HG02798 (cell line): ENCODE measurements around the gene ISM1.

ENCODE experiments used
- ATAC-seq: cut with Tn5 transposase; IDR thresholded peaks from one replicate; pipeline ENCODE4 v1.9.1; 2021; ENCODE audit warnings: mild to moderate bottlenecking; ENCODE audit not compliant: unreplicated experiment, poor library complexity

The ISM1 gene

DNA sequence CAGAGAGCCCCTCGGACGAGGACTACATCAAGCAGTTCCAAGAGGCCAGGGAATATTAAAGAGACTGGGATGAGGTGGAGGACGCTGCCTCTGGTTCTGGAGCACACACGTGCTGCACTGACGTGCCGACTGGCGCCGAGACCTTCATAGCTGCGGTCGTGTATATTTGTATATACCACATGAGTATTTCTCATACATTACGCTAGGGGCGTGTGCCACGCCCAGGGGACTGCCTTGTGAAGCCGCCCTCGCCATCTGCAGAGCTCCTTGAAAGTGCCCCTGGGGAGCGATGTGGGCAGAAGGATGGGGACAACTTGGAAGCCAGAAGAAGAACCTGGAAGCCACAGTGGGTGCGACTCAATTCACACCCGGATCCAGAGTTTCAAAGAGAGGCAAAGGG lies 78.3 kb downstream of the ISM1 start:
- no peak for ATAC-seq

DNA sequence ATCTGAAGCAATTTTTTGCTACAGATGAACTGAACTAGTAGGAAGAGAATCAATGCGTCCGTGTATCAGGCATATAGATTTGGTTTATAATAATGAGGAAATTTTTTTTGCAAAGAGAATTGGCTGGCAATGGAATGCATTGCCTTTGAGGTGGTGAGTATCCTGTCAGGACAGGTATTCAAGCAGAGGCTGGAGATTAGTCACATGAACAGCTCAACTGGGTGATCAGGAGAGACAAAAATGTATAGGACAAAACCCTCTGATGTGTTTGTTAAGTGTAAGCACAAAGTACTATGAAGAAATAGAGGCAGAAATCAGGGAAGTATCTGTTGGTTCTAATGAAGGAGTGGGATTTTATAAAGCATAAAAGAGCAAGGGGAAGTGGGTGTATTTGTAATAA lies 80.5 kb downstream of the ISM1 start:
- ATAC-seq = no peak

DNA sequence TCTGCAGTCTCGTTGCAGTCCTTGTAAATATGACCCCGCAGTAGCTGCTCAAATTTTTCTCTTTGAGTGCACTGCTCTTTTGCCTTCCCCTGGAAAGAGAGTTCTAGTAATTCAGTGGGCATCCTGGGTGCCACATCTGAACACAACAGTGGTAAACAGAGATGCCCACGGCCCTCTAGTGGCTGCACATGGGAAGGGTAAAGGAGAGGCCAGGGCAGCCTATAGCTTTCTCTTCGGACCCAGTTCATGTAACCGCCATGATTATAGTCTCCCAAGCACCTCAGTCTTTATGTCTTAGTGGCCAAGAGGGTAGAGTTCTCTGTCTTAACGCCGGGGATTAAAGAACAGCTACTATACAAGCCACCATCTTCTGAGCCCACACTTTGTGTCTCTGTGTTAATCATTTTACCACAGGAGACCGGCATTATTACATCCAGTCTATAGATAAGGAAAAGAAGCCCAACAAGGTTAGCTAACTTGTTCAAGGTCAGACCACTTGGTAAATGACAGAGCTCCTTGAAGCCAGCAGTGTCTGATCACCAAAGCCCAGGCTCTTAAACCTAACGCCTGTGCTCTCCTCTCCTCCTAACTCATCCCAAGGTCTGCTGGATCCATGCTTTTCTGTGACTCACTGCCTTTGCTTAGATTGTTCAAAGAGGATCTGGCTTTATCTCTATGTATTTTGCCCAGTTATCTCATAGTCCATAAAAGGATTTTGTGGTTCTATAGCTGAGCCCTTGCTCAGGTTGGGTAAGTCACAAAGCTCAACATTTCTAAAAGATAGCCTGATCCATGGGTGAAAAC lies 81.8 kb downstream of the ISM1 start:
- ATAC-seq = peak; percentile 85

DNA sequence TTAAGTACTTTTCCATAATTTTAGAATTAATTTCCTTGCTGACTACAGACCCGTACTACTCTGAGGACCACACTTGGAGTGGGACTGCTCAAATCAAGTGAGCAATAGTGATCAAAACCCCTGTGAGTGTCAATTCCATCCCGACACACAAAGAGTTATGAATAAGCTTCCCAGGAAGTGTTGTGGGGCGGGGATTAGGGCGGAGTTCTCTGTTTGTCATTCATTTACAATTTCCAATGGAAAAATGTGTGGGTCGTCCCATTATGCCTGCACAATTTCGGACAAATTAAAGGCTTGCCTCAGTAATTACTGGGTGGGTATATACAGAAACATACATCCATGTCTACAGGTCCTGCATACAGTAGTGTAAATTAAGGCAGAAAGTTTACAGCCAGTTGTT lies 84.2 kb downstream of the ISM1 start:
- no peak for ATAC-seq

GRCh38 chr20:13307562-13308163 lies 86.6 kb downstream of the ISM1 start:
- ATAC-seq = no peak

DNA sequence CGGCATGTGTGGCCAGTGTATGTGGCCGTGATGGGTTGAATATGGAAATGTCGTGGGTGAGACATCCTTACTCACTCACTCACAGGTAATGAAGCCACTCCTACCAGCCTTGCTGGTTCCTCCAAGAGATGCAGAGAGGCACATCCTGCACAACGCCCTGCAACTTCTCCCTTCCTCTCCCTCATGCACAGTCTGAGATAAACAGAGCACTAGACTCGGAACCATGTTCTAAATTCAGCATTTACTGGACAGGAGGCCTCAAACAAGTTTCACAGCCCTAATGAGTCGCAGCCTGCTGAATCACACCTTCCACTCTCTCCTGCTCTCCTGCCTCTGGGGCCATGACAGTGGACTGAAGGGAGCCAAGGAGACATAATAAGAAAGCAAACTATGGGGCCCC lies 91.2 kb downstream of the ISM1 start:
- peak; percentile 68 for ATAC-seq

GRCh38 chr20:13313201-13313600 lies 92.1 kb downstream of the ISM1 start:
- ATAC-seq = no peak

GRCh38 chr20:13317439-13317838 lies 96.4 kb downstream of the ISM1 start:
- no peak for ATAC-seq

GRCh38 chr20:13318871-13319521 lies 97.9 kb downstream of the ISM1 start:
- no peak for ATAC-seq

- ATAC-seq = no peak
These were observed 99.6 kb downstream of the ISM1 start for GRCh38 chr20:13320702-13321101.

- ATAC-seq = no peak
These were observed 100.3 kb downstream of the ISM1 start for GRCh38 chr20:13321416-13321815.

DNA sequence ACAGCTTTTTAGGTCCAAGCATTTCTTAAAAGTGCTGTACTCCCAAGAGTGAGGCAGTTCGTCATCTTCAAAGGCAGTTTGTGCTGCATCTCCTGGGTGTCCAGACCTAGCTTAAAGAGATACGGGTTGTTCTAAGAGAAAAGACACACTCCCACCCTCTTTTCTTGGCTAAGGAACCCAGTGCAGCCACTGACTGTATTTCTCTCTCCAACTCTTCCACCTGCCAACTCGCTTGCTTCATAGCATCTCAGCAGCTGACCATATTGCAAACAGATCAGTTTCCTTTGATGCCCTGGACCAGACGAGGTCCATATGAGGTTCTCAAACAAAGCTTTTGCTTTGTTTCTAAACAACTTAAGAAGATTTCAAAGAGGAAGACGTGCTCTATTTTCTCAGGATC lies 101.1 kb downstream of the ISM1 start:
- no peak for ATAC-seq

- no peak for ATAC-seq
These were observed 101.5 kb downstream of the ISM1 start for GRCh38 chr20:13322621-13323020.

DNA sequence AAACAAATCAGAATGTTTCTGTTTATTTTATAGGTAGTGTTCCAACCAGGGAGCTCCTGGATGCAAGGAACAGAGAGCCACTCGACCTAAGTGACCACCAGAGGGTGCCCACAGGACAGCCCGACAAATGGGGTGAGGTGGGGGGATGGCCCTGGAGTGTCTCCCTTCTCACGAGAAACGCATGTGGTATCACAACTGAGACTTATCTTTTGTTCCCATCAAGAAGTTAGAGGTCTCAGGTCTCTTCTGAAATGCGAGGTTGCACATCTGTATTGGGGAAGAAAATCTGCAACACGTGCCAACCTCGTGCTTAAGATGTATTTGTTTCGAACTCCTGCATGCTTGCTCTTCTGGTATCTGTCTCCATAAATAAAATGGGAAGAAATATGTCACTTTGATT lies 104.0 kb downstream of the ISM1 start:
- ATAC-seq = peak; percentile 54

DNA sequence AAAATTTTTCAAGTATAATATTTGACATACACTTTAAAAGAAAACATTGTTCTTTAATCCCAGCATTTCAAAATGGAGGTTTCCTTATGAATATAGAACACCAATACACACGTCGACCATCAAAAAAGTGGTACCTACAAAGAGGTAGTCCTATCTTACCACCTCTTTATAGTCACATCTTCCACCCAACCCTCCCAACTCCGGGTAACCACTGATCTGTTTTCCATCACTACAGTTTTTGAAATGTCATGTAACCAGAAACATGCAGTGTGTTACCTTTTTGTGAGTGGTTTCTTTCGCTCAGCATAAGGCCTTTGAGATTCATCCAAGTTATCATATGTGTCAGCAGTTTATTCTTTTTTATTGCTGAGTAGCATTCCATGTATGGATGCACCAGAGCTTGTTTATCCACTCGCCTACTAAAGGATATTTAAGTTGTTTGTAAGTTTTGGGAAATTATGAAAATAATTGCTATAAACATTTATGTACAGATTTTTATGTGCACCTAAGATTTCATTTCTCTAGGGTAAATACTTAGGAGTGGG lies 104.8 kb downstream of the ISM1 start:
- ATAC-seq = no peak

DNA sequence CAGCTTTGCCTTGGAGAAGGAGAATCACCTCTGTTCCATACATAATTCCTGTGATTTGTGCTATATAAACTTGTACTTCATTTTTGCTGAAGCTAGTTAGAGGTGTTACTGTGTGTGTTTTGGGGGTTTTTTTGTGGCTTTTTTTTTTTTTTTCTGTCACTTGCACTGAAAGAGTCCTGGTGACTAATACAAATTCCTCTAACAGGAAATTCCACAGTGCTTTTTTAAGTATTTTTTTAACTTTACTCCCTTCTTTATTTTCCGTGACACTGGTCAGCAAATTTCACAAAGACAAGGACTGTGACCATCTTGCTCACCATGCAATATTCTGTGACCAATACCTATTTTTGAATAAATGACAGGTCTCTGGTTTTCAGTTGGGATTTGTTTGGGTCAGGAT lies 110.5 kb downstream of the ISM1 start:
- no peak for ATAC-seq

GRCh38 chr20:13333036-13333435 lies 112.0 kb downstream of the ISM1 start:
- ATAC-seq = no peak

DNA sequence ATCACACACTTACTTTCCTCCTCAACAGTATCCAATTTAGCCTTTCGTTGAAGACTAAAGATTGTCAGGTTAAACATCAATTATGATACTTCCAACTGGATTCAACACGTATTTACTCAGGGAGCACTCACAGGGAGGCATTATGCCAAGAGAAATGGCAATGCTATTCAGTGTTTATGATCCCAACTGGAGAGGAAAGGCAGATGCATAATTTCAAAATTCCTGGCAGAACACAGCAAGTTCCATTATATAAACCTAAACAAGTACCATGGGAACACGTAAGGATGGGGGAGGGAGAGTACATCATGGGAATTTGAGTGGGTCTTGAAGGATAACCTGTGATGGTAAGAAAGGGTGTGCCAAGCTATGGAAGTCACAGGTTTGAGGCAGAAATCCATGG lies 112.7 kb downstream of the ISM1 start:
- ATAC-seq = no peak

DNA sequence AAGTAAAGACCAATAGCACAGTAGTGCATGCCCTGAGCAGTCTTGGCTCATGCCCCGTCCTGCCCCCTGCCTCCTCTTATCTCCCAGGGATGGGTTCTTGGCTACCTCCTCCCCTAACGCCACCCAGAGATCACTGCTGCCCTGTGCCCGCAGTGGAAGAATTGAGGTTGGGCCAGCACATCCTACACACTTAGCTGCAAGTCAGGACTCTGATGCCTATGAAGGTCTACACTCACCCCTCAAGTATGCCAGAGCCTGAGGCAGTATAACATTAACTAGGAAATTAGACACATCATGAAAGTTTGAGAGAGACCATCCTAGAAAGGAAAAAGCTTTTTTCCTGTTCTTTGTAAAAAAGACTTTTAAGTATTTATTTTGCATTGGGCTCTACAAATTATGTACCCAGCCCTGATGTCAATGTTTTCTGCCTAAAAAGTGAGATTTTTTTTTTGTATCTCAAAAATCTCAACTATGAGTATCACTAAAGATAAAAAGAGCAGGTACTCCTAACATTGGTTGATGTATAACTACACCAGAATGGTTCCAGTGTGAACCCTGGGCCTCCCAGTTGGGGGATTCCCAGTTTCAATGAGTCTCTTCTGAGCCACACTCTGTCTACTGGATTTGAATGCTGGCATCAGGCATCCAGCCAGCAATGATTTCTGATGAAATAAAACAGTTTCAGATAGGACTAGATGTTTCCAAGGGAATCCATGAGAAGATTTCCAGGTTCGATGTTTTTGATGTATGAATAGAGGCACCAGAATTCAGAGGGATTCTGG lies 115.4 kb downstream of the ISM1 start:
- ATAC-seq = peak; percentile 61

DNA sequence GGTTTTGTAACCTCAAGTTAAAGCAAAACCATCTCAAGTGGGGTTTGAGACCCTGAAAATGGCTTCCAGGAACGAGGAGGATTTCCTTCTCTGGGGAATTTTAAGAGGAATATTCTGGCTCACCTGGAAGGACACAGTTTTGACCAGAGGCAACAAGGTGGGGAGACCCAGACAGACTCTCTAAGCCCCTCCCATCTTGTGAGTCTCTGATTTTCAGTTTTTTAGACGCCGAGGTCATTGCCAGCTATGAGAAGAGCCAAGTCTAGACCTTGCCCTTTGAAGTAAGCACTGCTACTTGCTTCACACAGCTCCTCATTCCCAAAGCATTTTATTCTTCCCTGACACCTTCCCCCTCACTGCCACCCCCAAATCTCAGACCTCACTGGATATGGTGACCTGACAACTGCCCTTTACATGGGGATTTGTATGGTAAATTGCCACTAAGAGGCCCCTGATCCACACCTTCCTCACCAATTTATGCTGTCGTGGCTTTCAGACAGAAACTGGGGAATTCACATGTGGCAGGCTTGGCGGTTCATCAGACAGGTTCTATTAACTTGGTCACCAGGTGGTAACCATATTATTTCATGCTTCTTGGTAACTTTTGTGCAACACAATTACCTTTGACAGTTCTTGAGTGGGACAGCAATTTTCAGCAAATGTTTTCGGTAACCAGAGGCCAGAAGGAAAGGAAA lies 116.2 kb downstream of the ISM1 start:
- no peak for ATAC-seq
